ENCODE results near the gene ARRB1. TPM values are rescaled to one million over a fixed set of nuclear protein-coding genes. Genes with fewer than 3 reads are reported as not detected.

The ARRB1 gene
- total and polyA plus RNA-seq, 4 donors: 3.3 to 21.2 (median 12.5) TPM

- H3K27me3 ChIP-seq (ENCODE audit: control insufficient read depth in 4 of 4, insufficient read depth in 4 of 4, low read length in 3 of 4): no peaks in the 10 kb centered on the region
- TF ChIP-seq RXRA (IDR thresholded peaks at IDR 0.05) (peak; percentile 56 to 69), HNF4G (IDR thresholded peaks at IDR 0.05) (no peak), NR2F2 (IDR thresholded peaks at IDR 0.05) (peak; percentile 55), EGR1 (IDR thresholded peaks at IDR 0.05; ENCODE audit: low read depth in 2 of 2) (no peak)
- WGBS: 86% methylated on average over 5 of the region's 5 CpGs
- H3K4me1 ChIP-seq (ENCODE audit: control insufficient read depth in 4 of 4, insufficient read depth in 4 of 4, low read length in 3 of 4): no peaks in the 10 kb centered on the region
- H3K36me3 ChIP-seq (ENCODE audit: control insufficient read depth in 4 of 4, insufficient read depth in 3 of 4, low read depth in 1 of 4, low read length in 3 of 4): peaks cover 0 to 32% (median 2%) of the 10 kb centered on the region in 4 donors
- no peak overlapping the region for H3K27ac ChIP-seq (ENCODE audit: low read depth in 1 of 2, low read length in 2 of 2)
- no peak overlapping the region for H3K9ac ChIP-seq (ENCODE audit: low read depth in 1 of 2, low read length in 2 of 2)
- no peak for DNase-seq (ENCODE audit: low spot score)
- H3K4me3 ChIP-seq (ENCODE audit: low read depth in 1 of 3, low read length in 3 of 3): no peak overlapping the region
- no peaks in the 10 kb centered on the region for H3K9me3 ChIP-seq (ENCODE audit: control insufficient read depth in 4 of 4, low read length in 3 of 4)
Observed at GRCh38 chr11:75279273-75279672, 72.2 kb downstream of the ARRB1 start.

GRCh38 chr11:75277991-75278790 lies 73.3 kb downstream of the ARRB1 start:
- H3K4me3 ChIP-seq (ENCODE audit: low read depth in 1 of 3, low read length in 3 of 3): no peak overlapping the region
- H3K9ac ChIP-seq (ENCODE audit: low read depth in 1 of 2, low read length in 2 of 2): no peak overlapping the region
- H3K27me3 ChIP-seq (ENCODE audit: control insufficient read depth in 4 of 4, insufficient read depth in 4 of 4, low read length in 3 of 4): no peaks in the 10 kb centered on the region
- H3K4me1 ChIP-seq (ENCODE audit: control insufficient read depth in 4 of 4, insufficient read depth in 4 of 4, low read length in 3 of 4): no peaks in the 10 kb centered on the region
- DNase-seq (ENCODE audit: low spot score): no peak
- no peaks in the 10 kb centered on the region for H3K9me3 ChIP-seq (ENCODE audit: control insufficient read depth in 4 of 4, low read length in 3 of 4)
- WGBS: 82% methylated on average over 13 of the region's 13 CpGs
- TF ChIP-seq FOXA2 (IDR thresholded peaks at IDR 0.05): no peak
- no peak for TF ChIP-seq SP1 (IDR thresholded peaks at IDR 0.05)
- no peak for TF ChIP-seq ATF3 (IDR thresholded peaks at IDR 0.05)
- no peak for TF ChIP-seq GABPA (IDR thresholded peaks at IDR 0.05 in 1 of 2, conservative IDR thresholded peaks at IDR 0.05 in 1 of 2)
- TF ChIP-seq HNF4A (conservative IDR thresholded peaks at IDR 0.05): no peak
- no peak for TF ChIP-seq YY1 (IDR thresholded peaks at IDR 0.05)
- TF ChIP-seq MAX (IDR thresholded peaks at IDR 0.05): no peak
- no peak for TF ChIP-seq CTCF (IDR thresholded peaks at IDR 0.05; ENCODE audit: low read depth, low read length, missing input control)
- TF ChIP-seq JUND (IDR thresholded peaks at IDR 0.05): no peak
- TF ChIP-seq EGR1 (IDR thresholded peaks at IDR 0.05; ENCODE audit: low read depth in 2 of 2): no peak
- TF ChIP-seq FOXA1 (IDR thresholded peaks at IDR 0.05): no peak
- TF ChIP-seq TAF1 (conservative IDR thresholded peaks at IDR 0.05): no peak
- no peak for TF ChIP-seq ZBTB33 (IDR thresholded peaks at IDR 0.05)
- TF ChIP-seq HNF4G (IDR thresholded peaks at IDR 0.05): no peak
- no peak for TF ChIP-seq NR2F2 (IDR thresholded peaks at IDR 0.05)
- no peak for TF ChIP-seq RXRA (IDR thresholded peaks at IDR 0.05)
- no peak for TF ChIP-seq REST (IDR thresholded peaks at IDR 0.05)
- TF ChIP-seq RAD21 (IDR thresholded peaks at IDR 0.05): no peak
- H3K27ac ChIP-seq (ENCODE audit: low read depth in 1 of 2, low read length in 2 of 2): no peak overlapping the region
- peaks cover 0 to 40% (median 6%) of the 10 kb centered on the region in 4 donors for H3K36me3 ChIP-seq (ENCODE audit: control insufficient read depth in 4 of 4, insufficient read depth in 3 of 4, low read depth in 1 of 4, low read length in 3 of 4)
